Measurements from ENCODE around the gene AFAP1. TPM values are rescaled to one million over a fixed set of nuclear protein-coding genes. Genes with fewer than 3 reads are reported as not detected.

AFAP1 gene
- polyA plus RNA-seq, 1 experiment: 48.5 TPM

DNA sequence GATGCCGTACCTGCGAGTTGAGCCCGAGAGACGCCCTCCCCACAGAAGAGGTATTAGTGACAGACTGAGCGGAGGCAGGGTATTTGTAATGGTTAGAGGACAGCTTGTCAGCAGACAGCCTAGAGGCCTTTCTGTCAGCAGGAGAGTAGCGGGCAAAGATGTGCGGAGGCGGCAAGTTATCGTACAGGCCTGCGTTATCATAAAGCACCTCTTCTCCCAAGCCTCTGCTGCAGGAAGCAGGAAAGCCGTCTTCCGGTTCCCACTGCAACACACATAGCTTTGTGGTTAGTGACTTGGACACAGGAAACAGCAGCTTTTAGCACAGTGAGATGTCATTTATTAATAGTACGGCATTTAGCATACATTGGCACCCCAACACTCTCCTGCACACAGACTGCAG is 158.3 kb downstream of the AFAP1 start:
- no peak overlapping the region for H3K4me3 ChIP-seq (ENCODE audit: low read depth, low read length)
- peaks cover 39% of the 10 kb centered on the region for H3K36me3 ChIP-seq (ENCODE audit: control insufficient read depth, insufficient read depth, low read length)
- CTCF ChIA-PET: interaction anchor here (1.1 to 1.8 kb wide), 2 partner anchors 11 to 21 kb away, joined by 4 read pairs; no protein-coding TSS in a partner anchor
- peak; percentile 39 for DNase-seq (ENCODE audit: low read depth)
- no peaks in the 10 kb centered on the region for H3K27me3 ChIP-seq (ENCODE audit: control insufficient read depth, insufficient read depth, low read length)
- POLR2A ChIA-PET: no interaction called here
- TF ChIP-seq, protein P1, sequence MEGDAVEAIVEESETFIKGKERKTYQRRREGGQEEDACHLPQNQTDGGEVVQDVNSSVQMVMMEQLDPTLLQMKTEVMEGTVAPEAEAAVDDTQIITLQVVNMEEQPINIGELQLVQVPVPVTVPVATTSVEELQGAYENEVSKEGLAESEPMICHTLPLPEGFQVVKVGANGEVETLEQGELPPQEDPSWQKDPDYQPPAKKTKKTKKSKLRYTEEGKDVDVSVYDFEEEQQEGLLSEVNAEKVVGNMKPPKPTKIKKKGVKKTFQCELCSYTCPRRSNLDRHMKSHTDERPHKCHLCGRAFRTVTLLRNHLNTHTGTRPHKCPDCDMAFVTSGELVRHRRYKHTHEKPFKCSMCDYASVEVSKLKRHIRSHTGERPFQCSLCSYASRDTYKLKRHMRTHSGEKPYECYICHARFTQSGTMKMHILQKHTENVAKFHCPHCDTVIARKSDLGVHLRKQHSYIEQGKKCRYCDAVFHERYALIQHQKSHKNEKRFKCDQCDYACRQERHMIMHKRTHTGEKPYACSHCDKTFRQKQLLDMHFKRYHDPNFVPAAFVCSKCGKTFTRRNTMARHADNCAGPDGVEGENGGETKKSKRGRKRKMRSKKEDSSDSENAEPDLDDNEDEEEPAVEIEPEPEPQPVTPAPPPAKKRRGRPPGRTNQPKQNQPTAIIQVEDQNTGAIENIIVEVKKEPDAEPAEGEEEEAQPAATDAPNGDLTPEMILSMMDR (IDR thresholded peaks at IDR 0.05; ENCODE audit: insufficient read depth, low read depth, low read length): no peak

DNA sequence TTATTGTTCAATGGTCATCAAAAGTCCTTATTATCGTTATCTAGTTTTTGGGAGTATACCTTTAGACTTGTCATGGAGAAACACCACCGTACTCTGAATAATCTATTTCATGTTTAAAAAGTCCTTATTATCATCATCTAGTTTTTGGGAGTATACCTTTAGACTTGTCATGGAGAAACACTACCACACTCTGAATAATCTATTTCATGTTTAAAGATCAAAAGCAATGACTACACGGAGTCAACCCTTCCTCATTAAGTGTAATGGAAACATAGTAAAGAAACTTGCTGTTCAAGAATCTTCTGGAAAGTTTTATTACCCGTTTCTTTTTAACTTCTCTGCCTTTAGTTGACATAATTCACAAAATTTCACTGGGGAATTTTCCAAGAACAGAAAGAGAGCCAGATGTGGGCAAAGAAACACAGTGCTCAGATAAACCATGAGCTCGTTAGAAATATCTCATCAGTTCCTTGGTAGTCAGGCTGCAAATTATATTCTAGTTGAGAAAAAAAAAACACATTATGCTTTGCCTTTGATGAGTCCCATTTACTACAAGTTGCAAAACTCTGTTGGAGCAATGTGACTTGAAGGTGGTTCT is 158.8 kb downstream of the AFAP1 start:
- DNase-seq (ENCODE audit: low read depth): no peak
- Histone ChIP-seq H3K27me3 (ENCODE audit: control insufficient read depth, insufficient read depth, low read length) (no peaks in the 10 kb centered on the region), H3K36me3 (ENCODE audit: control insufficient read depth, insufficient read depth, low read length) (peaks cover 36% of the 10 kb centered on the region), H3K4me3 (ENCODE audit: low read depth, low read length) (no peak overlapping the region)
- ChIA-PET CTCF (interaction anchor here (1.1 to 2.9 kb wide), 4 partner anchors 10 to 24 kb away, joined by 4 to 11 read pairs (median 4); no protein-coding TSS in a partner anchor), POLR2A (no interaction called here)
- TF ChIP-seq, protein P1 (IDR thresholded peaks at IDR 0.05; ENCODE audit: insufficient read depth, low read depth, low read length): no peak

DNA sequence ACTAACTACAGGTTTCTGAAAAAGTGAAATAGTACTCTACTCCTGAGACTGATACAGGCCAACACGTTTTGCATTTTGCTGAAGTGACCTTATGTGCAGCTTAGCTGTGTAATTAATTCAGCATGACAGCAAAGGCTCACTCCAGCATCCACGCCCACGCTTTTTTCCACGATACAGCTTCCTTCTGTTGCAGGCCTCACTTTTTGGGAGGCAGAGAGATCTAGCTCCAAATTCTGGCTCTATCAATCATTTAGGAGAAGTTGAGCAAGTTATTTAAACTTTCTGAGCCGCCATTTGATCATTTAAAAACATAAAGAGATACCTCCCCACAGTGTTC is 160.3 kb downstream of the AFAP1 start:
- no peak overlapping the region for H3K4me3 ChIP-seq (ENCODE audit: low read depth, low read length)
- no peaks in the 10 kb centered on the region for H3K27me3 ChIP-seq (ENCODE audit: control insufficient read depth, insufficient read depth, low read length)
- ChIA-PET CTCF (interaction anchor here (0.6 to 2.9 kb wide), 5 partner anchors 9 to 976 kb away, joined by 3 to 11 read pairs (median 4); no protein-coding TSS in a partner anchor), POLR2A (no interaction called here)
- H3K36me3 ChIP-seq (ENCODE audit: control insufficient read depth, insufficient read depth, low read length): peaks cover 29% of the 10 kb centered on the region
- TF ChIP-seq, protein P1 (IDR thresholded peaks at IDR 0.05; ENCODE audit: insufficient read depth, low read depth, low read length): no peak
- no peak for DNase-seq (ENCODE audit: low read depth)

DNA sequence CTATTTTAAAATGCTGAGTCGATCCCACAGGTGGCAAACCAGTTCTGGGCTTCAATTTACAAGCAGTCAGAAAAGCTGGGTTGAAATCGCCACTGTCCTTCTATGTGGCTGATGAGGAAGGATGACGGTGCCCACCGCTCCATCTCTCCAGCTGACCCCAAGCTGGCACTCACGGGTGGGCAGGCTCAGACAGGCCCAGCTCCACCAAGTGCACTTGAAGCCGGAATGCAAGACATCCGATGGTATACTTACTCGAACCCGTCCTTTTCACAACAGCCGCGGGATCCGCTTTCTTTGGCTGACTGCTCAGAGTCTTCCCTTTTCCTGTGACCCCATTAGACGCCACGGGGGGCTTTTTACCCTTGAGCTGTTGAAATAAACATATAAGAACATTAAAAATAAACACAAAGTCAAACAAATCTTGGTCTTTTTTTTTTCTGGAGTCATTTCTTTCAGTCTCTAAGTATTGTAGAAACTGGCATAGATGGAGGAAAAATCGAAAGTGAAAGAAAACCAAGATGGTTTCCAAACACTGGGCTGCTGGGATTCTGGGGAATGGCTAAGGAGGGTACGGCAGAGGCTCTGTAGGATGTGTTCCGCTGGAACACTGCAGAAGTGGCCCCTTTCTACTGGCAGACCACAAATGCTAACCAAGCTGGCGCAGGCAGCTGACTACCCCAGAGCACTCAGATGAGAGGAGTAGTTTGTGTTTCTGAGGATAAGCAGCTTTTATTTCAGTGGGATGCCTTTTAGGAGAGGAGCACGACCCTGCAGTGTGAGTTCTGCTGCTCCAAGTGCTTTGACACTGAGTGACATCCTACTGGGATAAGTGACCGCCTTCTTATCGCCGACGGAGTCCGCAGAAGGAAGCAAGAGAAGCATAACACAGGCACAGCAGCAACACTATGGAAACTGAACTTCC is 160.9 kb downstream of the AFAP1 start:
- Histone ChIP-seq H3K27me3 (ENCODE audit: control insufficient read depth, insufficient read depth, low read length) (no peaks in the 10 kb centered on the region), H3K4me3 (ENCODE audit: low read depth, low read length) (no peak overlapping the region), H3K36me3 (ENCODE audit: control insufficient read depth, insufficient read depth, low read length) (peaks cover 28% of the 10 kb centered on the region)
- TF ChIP-seq, protein P1 (IDR thresholded peaks at IDR 0.05; ENCODE audit: insufficient read depth, low read depth, low read length): no peak
- POLR2A ChIA-PET: interaction anchor here (0.6 kb wide), 1 partner anchor 20 kb away, joined by 5 read pairs; no protein-coding TSS in a partner anchor
- DNase-seq (ENCODE audit: low read depth): no peak
- CTCF ChIA-PET: interaction anchor here (0.6 to 2.9 kb wide), 5 partner anchors 8 to 975 kb away, joined by 3 to 11 read pairs (median 4); no protein-coding TSS in a partner anchor

All from BJ (cell line).